GM13977 (cell line): ENCODE results near the gene GPR142.

Source experiments
- DNase-seq: peaks from one replicate; pipeline ENCODE4 v3.0.0; 2012; ENCODE audit warnings: low spot score
- CTCF ChIP-seq: IDR thresholded peaks from 2 replicates; pipeline ENCODE4 v1.5.1; 2012; ENCODE audit warnings: mild to moderate bottlenecking, control low read depth; ENCODE audit not compliant: insufficient read depth; ENCODE audit errors: extremely low read depth, missing control alignments
- in situ Hi-C: fragments of 300-500 bp; cut with MboI; formaldehyde crosslinking; loops from one replicate; pipeline ENCODE4 v1.12.0; 2022; ENCODE audit warnings: low sequenced_read_pairs, low pct_unique_long_range_greater_than_20kb, mixed read lengths, inconsistent platforms; ENCODE audit not compliant: unreplicated experiment

GPR142 gene

GRCh38 chr17:74356646-74357465 is 10.4 kb upstream of the GPR142 start:
- in situ Hi-C loops: loop anchor here (10.0 kb wide), 1 partner anchor 52 kb away; no protein-coding TSS in a partner anchor
- no peak for DNase-seq
- TF ChIP-seq CTCF: no peak

DNA sequence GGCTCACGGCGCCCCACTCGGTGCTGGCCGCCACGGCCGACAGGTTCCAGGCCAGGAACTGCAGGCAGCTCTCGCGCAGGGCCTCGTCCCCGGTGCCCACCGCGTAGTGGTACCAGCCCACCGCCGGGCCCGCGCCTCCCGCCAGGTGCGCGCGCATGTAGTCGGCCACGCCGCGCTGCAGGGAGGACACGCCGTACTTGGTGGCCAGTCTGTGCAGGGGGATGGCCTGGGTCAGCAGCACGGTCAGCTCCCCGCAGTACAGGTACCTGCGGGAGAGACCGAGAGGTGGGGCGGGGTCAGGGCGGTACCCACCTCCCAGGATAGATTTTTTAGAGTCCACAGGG is 9.9 kb upstream of the GPR142 start:
- DNase-seq: no peak
- in situ Hi-C loops: loop anchor here (10.0 kb wide), 1 partner anchor 53 kb away; no protein-coding TSS in a partner anchor
- no peak for TF ChIP-seq CTCF

- in situ Hi-C loops: loop anchor here (10.0 kb wide), 1 partner anchor 54 kb away; no protein-coding TSS in a partner anchor
- TF ChIP-seq CTCF: no peak
- no peak for DNase-seq
Observed at GRCh38 chr17:74358697-74359096, 8.6 kb upstream of the GPR142 start.

DNA sequence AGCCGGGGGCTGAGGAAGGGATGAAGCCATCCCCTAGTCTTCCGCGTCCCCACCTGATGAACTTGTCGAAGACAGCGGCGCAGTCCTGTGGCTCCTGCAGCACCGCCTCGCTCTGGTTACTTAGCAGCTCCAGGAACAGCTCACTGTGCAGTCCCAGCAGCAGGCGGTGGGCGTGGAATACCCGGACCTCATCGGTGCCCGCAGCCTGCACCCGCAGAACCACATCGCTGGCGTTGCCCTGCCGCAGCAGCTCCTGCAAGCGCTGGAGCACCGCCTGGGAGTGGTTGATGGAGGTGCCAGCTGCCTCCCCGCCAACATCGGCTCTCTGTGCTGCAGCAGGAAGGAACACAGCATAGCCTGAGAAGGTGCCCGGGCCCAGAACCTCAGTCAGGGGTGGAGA is 7.4 kb upstream of the GPR142 start:
- DNase-seq: no peak
- in situ Hi-C loops: loop anchor here (10.0 kb wide), 1 partner anchor 55 kb away; no protein-coding TSS in a partner anchor
- TF ChIP-seq CTCF: no peak

GRCh38 chr17:74360899-74361229 is 6.4 kb upstream of the GPR142 start:
- no peak for DNase-seq
- in situ Hi-C loops: no loop called here

More at GRCh38 chr17:74360899-74361229, 6.4 kb upstream of the GPR142 start:
- TF ChIP-seq CTCF: no peak
